Thyroid gland (tissue), 4 donors: ENCODE results near the gene RHOBTB1. TPM values are rescaled to one million over a fixed set of nuclear protein-coding genes. Genes with fewer than 3 reads are reported as not detected.

Experiments used
- DNase-seq, 2 donors: peaks; one replicate each; pipeline ENCODE4 v3.0.0-alpha.2; 2019
- H3K27ac ChIP-seq, 3 donors: fragments of 200-600 bp; sonication (generic); 1 replicate in 2 of 3; 2 replicates in 1 of 3; pipeline ENCODE4 v1.5.1; 2016 to 2019; ENCODE audit warnings: mild to moderate bottlenecking in 1 of 3, moderate library complexity in 1 of 3
- H3K27me3 ChIP-seq: fragments of 200-600 bp; sonication (generic); one replicate; pipeline ENCODE4 v1.5.1; 2019
- H3K36me3 ChIP-seq, 2 donors: fragments of 200-600 bp; sonication (generic); one replicate each; pipeline ENCODE4 v1.5.1; 2016 to 2019
- H3K4me1 ChIP-seq, 2 donors: fragments of 200-600 bp; sonication (generic); one replicate each; pipeline ENCODE4 v1.5.1; 2017 to 2019
- H3K4me3 ChIP-seq, 3 donors: fragments of 200-600 bp; sonication (generic); replicated peaks in 1 of 3; 1 replicate in 2 of 3; 2 replicates in 1 of 3; pipeline ENCODE4 v1.5.1; 2016; ENCODE audit warnings: mild to moderate bottlenecking in 1 of 3
- H3K9me3 ChIP-seq: fragments of 200-600 bp; sonication (generic); one replicate; pipeline ENCODE4 v1.5.1; 2017
- CTCF ChIP-seq, 6 experiments: fragments of 200-600 bp in 3 of 6; fragments of 450-650 bp in 3 of 6; sonication (generic) in 3 of 6; IDR thresholded peaks; one replicate each; pipeline ENCODE4 v1.5.1; 2016 to 2019; ENCODE audit warnings: antibody characterized with exemption in 6 of 6, mild to moderate bottlenecking in 2 of 6, inconsistent platforms in 1 of 6, moderate library complexity in 1 of 6
- POLR2A ChIP-seq, 2 donors: fragments of 450-650 bp; IDR thresholded peaks; one replicate each; pipeline ENCODE4 v1.6.1; 2017; ENCODE audit warnings: antibody characterized with exemption in 2 of 2, mild to moderate bottlenecking in 2 of 2, moderate library complexity in 1 of 2
- WGBS, 2 donors: methylation state at CpG; one replicate each; pipeline ENCODE4 v1.1.5; 2017; 5-methylcytosine and 5-hydroxymethylcytosine counted together
- intact Hi-C: fragments of 100-400 bp; cut with DNase I; formaldehyde crosslinking; loops from one replicate; pipeline ENCODE4 v1.15.1; 2023
- total RNA-seq, 4 donors: library from RNA; depleted of rRNA; stranded (reverse); fragments of >200 nt; gene quantifications; one replicate each; pipeline ENCODE4 v1.2.3, GENCODE V29; 2016

The RHOBTB1 gene
- total RNA-seq, 4 donors from 2014 or later = 6.8 to 10.5 (median 9.1) TPM

GRCh38 chr10:60954035-60954434 lies 10.1 kb upstream of the RHOBTB1 start:
- intact Hi-C loops = no loop called here
- no peak for TF ChIP-seq CTCF (IDR thresholded peaks at IDR 0.05)
- TF ChIP-seq POLR2A (IDR thresholded peaks at IDR 0.05) = no peak
- no peaks in the 10 kb centered on the region for H3K9me3 ChIP-seq
- no peak overlapping the region for H3K27ac ChIP-seq
- H3K36me3 ChIP-seq = no peaks in the 10 kb centered on the region
- WGBS, 2 donors = 90 to 92% methylated on average over 1 of the region's 1 CpG
- H3K27me3 ChIP-seq = no peaks in the 10 kb centered on the region
- no peak for DNase-seq
- no peaks in the 10 kb centered on the region for H3K4me1 ChIP-seq
- no peak overlapping the region for H3K4me3 ChIP-seq

DNA sequence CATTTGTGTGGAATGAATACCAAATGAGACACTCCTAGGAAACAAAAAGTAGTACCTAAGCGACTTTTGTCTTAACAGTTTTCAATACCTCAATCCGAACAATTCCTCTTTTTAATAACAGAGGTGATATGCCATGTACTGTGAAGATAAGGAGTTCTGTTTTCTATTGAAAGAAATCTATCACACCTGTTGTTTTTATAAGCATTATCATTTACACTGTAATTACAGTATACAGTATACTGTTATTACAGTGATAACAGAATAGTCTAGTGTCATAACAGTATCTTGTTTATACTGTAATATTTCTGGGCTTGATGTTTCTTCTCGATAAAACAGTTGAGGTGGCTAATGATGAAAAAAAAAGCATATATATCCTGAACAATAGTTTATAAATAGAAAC lies 9.4 kb upstream of the RHOBTB1 start:
- 79 to 92% methylated on average over 3 of the region's 3 CpGs for WGBS, 2 donors
- H3K27me3 ChIP-seq = no peaks in the 10 kb centered on the region
- no peak for DNase-seq
- no peaks in the 10 kb centered on the region for H3K36me3 ChIP-seq
- H3K9me3 ChIP-seq = no peaks in the 10 kb centered on the region
- H3K27ac ChIP-seq = no peak overlapping the region
- no peak overlapping the region for H3K4me3 ChIP-seq
- TF ChIP-seq CTCF (IDR thresholded peaks at IDR 0.05) = no peak
- no peaks in the 10 kb centered on the region for H3K4me1 ChIP-seq
- intact Hi-C loops = no loop called here

DNA sequence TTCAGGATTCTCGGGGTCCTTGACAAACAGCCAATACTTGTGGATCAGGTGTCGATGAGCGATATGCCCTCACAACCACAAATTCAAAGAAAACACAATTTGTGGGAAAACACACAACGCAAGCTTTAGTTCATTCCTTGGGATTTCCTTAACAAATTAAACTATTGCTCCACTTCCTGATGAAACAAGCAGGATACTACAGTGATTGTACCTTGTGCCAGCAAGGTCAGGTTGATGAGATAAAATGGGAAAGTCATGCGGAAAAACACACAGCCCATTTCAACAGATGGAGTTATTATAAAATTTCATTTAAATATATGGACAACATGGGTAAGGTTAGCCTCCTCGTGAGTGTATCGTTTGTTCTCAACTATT lies 8.8 kb upstream of the RHOBTB1 start:
- no peak overlapping the region for H3K27ac ChIP-seq
- H3K36me3 ChIP-seq = no peaks in the 10 kb centered on the region
- H3K9me3 ChIP-seq = no peaks in the 10 kb centered on the region
- intact Hi-C loops = no loop called here
- no peak overlapping the region for H3K4me3 ChIP-seq
- no peak for DNase-seq
- WGBS, 2 donors = 88 to 91% methylated on average over 7 of the region's 7 CpGs
- no peaks in the 10 kb centered on the region for H3K27me3 ChIP-seq
- no peaks in the 10 kb centered on the region for H3K4me1 ChIP-seq
- TF ChIP-seq POLR2A (IDR thresholded peaks at IDR 0.05) (no peak), CTCF (IDR thresholded peaks at IDR 0.05) (no peak)

DNA sequence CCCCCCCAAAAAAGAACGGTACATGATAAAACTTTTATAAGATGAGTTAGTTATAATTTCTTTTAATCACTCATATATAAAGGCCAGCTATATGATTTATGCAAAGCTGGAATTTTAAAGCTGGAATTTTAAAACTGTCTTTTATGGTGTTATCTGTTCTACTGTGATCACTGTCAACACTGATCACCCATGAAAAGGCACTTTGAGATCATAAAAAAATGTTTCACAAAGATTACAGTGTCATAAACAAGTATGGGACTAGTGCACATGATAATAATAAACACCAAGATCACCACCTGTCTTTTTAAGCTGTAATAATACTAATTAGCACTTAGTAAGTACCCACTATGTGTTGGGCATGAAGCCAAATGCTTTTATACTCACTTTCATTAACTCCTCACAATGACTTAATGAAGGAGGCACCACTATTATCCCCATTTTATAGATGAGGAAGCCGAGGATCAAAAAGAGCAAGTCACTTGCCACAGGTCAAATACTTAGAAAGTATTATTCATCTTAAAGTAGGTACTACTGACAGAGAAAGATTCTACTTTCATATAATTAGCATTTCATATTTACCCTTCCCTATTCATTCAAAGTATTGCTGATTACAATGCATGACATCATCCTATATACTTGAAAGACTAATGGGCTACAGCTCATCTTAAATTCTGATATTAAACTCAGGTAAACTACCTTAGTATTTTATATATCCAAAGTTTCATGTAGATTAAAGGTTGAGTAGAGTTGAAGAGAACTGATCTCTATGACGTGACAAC lies 8.3 kb upstream of the RHOBTB1 start:
- H3K9me3 ChIP-seq = no peaks in the 10 kb centered on the region
- H3K4me3 ChIP-seq = no peak overlapping the region
- intact Hi-C loops = no loop called here
- TF ChIP-seq CTCF (IDR thresholded peaks at IDR 0.05) (no peak), POLR2A (IDR thresholded peaks at IDR 0.05) (no peak)
- no peak overlapping the region for H3K27ac ChIP-seq
- no peaks in the 10 kb centered on the region for H3K27me3 ChIP-seq
- no peak for DNase-seq
- H3K4me1 ChIP-seq = no peaks in the 10 kb centered on the region
- H3K36me3 ChIP-seq = no peaks in the 10 kb centered on the region
- 91% methylated on average over 3 of the region's 3 CpGs for WGBS, 2 donors

DNA sequence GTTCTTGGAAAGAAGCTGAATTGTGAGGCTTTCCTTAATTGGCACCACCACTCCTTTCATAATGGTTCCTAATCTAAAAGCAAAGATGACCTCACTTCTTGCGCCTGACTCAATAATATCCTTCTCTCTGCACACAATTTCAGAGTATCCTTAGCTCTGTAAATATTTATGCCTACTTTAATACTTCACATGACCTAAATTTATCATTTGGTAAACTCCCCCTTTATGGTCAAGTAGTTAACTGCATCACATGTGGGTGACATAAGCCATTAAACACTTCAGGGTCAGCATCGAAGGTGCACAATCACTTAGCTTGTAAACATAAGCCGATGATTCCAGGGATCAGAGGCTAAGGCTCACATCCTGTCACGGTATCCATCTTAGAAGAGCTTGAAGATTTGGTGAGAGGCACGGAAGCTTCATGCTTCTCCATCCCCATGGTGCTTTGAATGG lies 7.3 kb upstream of the RHOBTB1 start:
- Histone ChIP-seq H3K27me3 (no peaks in the 10 kb centered on the region), H3K4me1 (no peaks in the 10 kb centered on the region), H3K36me3 (no peaks in the 10 kb centered on the region), H3K9me3 (no peaks in the 10 kb centered on the region), H3K27ac (no peak overlapping the region), H3K4me3 (no peak overlapping the region)
- no peak for DNase-seq
- WGBS, 2 donors = 89% methylated on average over 5 of the region's 5 CpGs
- intact Hi-C loops = no loop called here
- TF ChIP-seq POLR2A (IDR thresholded peaks at IDR 0.05) (no peak), CTCF (IDR thresholded peaks at IDR 0.05) (no peak)
